Measurements from ENCODE around the gene CDKAL1. TPM values are rescaled to one million over a fixed set of nuclear protein-coding genes. Genes with fewer than 3 reads are reported as not detected.

Gene CDKAL1
- total and polyA plus RNA-seq, 10 of the 15 experiments (the other 5 are each of a cell fraction or from before 2014, with no cell fraction given), result 10.7 to 26.9 (median 17.3) TPM

DNA sequence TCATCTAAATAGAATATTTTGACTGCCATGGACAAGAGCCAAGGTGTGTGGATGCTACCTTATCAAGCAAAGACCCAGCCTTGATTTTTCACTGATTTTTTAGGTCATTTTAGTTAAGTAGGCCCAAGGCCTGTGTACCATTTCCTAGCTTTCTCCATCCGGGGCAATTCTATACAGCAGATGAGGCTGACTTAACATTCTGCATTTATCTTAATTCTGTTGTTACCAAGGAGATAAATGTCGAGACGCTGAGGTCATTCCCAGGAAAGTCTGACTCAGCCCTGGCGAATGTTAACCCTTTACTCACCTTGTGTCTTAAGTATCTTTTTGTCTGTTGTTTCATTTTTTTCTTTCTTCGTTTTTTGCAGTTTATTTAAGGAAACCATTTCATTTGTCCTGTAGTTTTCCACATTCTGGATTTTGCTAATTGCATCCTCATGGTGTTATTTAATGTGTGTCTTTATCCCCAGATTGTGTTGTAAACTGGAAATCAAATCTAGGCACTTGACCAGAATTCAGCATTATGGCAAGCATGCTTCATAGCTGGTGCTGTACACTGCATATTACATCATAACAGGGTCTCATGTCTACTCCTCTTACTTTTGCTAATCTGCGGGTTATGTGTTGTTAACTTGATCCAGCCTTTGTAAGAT is 277.0 kb downstream of the CDKAL1 start (continued):
- TF ChIP-seq, protein P1, sequence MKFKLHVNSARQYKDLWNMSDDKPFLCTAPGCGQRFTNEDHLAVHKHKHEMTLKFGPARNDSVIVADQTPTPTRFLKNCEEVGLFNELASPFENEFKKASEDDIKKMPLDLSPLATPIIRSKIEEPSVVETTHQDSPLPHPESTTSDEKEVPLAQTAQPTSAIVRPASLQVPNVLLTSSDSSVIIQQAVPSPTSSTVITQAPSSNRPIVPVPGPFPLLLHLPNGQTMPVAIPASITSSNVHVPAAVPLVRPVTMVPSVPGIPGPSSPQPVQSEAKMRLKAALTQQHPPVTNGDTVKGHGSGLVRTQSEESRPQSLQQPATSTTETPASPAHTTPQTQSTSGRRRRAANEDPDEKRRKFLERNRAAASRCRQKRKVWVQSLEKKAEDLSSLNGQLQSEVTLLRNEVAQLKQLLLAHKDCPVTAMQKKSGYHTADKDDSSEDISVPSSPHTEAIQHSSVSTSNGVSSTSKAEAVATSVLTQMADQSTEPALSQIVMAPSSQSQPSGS (IDR thresholded peaks at IDR 0.05; ENCODE audit: low read length), result no peak
- no peak for TF ChIP-seq KAT2A (conservative IDR thresholded peaks at IDR 0.05; ENCODE audit: control insufficient read depth, low read depth, low read length)

DNA sequence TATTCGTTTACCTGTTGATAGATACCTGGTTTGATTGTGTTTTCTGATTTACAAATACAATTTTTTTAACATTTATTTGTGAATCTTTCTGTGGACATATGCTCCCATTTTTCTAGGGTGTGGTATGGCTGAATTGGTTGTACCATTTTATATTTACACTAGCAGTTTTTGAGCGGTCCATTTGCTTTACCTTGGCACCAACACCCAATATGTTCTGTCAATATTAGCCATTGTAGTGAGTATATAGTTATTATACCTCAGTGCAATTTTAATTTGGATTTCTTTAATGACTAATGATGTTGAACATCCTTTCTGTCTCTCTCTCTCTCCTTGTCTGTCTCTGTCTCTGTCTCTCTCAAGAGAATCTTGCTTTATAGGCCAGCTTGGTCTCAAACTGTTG is 278.5 kb downstream of the CDKAL1 start:
- CTCF ChIA-PET, result no interaction called here
- no peak for ATAC-seq
- Histone ChIP-seq H3K4me3 (no peak overlapping the region), H2AFZ (ENCODE audit: control insufficient read depth, low read depth, low read length) (no peak overlapping the region), H3K4me1 (ENCODE audit: control insufficient read depth, insufficient read depth, low read length) (no peaks in the 10 kb centered on the region), H4K20me1 (ENCODE audit: control insufficient read depth, insufficient read depth) (no peaks in the 10 kb centered on the region), H3K27me3 (replicated peaks in 1 of 2; ENCODE audit: control insufficient read depth in 2 of 2, insufficient read depth in 2 of 2, low read length in 1 of 2) (no peaks in the 10 kb centered on the region), H3K4me2 (ENCODE audit: control insufficient read depth, insufficient read depth) (no peak overlapping the region), H3K9me3 (replicated peaks; ENCODE audit: control insufficient read depth, insufficient read depth, low read length) (no peaks in the 10 kb centered on the region; the same call in 2 of the 3 replicates), H3K27ac (ENCODE audit: control insufficient read depth, insufficient read depth) (no peak overlapping the region), H3K79me2 (ENCODE audit: control insufficient read depth, insufficient read depth, low read length) (no peaks in the 10 kb centered on the region), H3K36me3 (ENCODE audit: control insufficient read depth in 2 of 2, insufficient read depth in 2 of 2, low read length in 1 of 2) (no peaks in the 10 kb centered on the region), H3K9ac (ENCODE audit: control insufficient read depth, insufficient read depth, low read length) (no peak overlapping the region)
- in situ Hi-C loops (cut with MboI) (no loop called here), intact Hi-C loops (cut with micrococcal nuclease; ENCODE audit: unreplicated experiment) (no loop called here)
- no peak for DNase-seq (ENCODE audit: low read depth, low spot score)
- POLR2A ChIA-PET, result no interaction called here
- WGBS (ENCODE audit: insufficient coverage, insufficient replicate concordance, low lambda C conversion rate, missing lambda C conversion rate), result 100% methylated on average over 2 of the region's 2 CpGs
- SMC1A ChIA-PET (ENCODE audit: uncharacterized antibody, unreplicated experiment), result no interaction called here
- RAD21 ChIA-PET (ENCODE audit: unreplicated experiment), result no interaction called here
- BruUV-seq (replicated peaks), result no TSS peak
- FAIRE-seq, result peak; percentile 70
- TF ChIP-seq HCFC1 (IDR thresholded peaks at IDR 0.05; ENCODE audit: low read length) (no peak), RAD51 (IDR thresholded peaks at IDR 0.05) (no peak), SMARCA5 (IDR thresholded peaks at IDR 0.05) (no peak), ZBED1 (IDR thresholded peaks at IDR 0.05; ENCODE audit: borderline replicate concordance) (no peak), LARP7 (IDR thresholded peaks at IDR 0.05) (no peak), POU2F2 (IDR thresholded peaks at IDR 0.05; ENCODE audit: borderline replicate concordance, low read depth, low read length) (no peak), GABPA (IDR thresholded peaks at IDR 0.05; ENCODE audit: low read depth) (no peak)
- TF ChIP-seq, protein P2, sequence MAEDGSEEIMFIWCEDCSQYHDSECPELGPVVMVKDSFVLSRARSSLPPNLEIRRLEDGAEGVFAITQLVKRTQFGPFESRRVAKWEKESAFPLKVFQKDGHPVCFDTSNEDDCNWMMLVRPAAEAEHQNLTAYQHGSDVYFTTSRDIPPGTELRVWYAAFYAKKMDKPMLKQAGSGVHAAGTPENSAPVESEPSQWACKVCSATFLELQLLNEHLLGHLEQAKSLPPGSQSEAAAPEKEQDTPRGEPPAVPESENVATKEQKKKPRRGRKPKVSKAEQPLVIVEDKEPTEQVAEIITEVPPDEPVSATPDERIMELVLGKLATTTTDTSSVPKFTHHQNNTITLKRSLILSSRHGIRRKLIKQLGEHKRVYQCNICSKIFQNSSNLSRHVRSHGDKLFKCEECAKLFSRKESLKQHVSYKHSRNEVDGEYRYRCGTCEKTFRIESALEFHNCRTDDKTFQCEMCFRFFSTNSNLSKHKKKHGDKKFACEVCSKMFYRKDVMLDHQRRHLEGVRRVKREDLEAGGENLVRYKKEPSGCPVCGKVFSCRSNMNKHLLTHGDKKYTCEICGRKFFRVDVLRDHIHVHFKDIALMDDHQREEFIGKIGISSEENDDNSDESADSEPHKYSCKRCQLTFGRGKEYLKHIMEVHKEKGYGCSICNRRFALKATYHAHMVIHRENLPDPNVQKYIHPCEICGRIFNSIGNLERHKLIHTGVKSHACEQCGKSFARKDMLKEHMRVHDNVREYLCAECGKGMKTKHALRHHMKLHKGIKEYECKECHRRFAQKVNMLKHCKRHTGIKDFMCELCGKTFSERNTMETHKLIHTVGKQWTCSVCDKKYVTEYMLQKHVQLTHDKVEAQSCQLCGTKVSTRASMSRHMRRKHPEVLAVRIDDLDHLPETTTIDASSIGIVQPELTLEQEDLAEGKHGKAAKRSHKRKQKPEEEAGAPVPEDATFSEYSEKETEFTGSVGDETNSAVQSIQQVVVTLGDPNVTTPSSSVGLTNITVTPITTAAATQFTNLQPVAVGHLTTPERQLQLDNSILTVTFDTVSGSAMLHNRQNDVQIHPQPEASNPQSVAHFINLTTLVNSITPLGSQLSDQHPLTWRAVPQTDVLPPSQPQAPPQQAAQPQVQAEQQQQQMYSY (CRISPR knock-in tag; IDR thresholded peaks at IDR 0.05), result no peak
- TF ChIP-seq, protein P3, sequence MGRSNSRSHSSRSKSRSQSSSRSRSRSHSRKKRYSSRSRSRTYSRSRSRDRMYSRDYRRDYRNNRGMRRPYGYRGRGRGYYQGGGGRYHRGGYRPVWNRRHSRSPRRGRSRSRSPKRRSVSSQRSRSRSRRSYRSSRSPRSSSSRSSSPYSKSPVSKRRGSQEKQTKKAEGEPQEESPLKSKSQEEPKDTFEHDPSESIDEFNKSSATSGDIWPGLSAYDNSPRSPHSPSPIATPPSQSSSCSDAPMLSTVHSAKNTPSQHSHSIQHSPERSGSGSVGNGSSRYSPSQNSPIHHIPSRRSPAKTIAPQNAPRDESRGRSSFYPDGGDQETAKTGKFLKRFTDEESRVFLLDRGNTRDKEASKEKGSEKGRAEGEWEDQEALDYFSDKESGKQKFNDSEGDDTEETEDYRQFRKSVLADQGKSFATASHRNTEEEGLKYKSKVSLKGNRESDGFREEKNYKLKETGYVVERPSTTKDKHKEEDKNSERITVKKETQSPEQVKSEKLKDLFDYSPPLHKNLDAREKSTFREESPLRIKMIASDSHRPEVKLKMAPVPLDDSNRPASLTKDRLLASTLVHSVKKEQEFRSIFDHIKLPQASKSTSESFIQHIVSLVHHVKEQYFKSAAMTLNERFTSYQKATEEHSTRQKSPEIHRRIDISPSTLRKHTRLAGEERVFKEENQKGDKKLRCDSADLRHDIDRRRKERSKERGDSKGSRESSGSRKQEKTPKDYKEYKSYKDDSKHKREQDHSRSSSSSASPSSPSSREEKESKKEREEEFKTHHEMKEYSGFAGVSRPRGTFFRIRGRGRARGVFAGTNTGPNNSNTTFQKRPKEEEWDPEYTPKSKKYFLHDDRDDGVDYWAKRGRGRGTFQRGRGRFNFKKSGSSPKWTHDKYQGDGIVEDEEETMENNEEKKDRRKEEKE (IDR thresholded peaks at IDR 0.05), result no peak
- TF ChIP-seq, protein P4, sequence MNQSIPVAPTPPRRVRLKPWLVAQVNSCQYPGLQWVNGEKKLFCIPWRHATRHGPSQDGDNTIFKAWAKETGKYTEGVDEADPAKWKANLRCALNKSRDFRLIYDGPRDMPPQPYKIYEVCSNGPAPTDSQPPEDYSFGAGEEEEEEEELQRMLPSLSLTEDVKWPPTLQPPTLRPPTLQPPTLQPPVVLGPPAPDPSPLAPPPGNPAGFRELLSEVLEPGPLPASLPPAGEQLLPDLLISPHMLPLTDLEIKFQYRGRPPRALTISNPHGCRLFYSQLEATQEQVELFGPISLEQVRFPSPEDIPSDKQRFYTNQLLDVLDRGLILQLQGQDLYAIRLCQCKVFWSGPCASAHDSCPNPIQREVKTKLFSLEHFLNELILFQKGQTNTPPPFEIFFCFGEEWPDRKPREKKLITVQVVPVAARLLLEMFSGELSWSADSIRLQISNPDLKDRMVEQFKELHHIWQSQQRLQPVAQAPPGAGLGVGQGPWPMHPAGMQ (IDR thresholded peaks at IDR 0.05; ENCODE audit: borderline replicate concordance), result no peak
